Measurements from ENCODE around the gene SF3B1. TPM values are rescaled to one million over a fixed set of nuclear protein-coding genes. Genes with fewer than 3 reads are reported as not detected.

The SF3B1 gene
- total and polyA plus RNA-seq, 2 of the 13 experiments (the other 11 are each of a cell fraction or from before 2014, with no cell fraction given), result 387 to 750 TPM

- peak; percentile 76; the same call in 1 of the 2 replicates for TF ChIP-seq MAZ (IDR thresholded peaks at IDR 0.05; ENCODE audit: borderline replicate concordance, low read depth, low read length)
- peak; percentile 67; the same call in 1 of the 2 replicates for TF ChIP-seq MAZ (CRISPR knock-in tag; IDR thresholded peaks at IDR 0.05; ENCODE audit: low read depth)
- TF ChIP-seq BRF2 (CRISPR knock-in tag; IDR thresholded peaks at IDR 0.05), result peak; percentile 51; the same call in 1 of the 2 replicates
- TF ChIP-seq IKZF1 (IDR thresholded peaks at IDR 0.05), result no peak
- TF ChIP-seq GTF3A (CRISPR knock-in tag; conservative IDR thresholded peaks at IDR 0.05), result 0 out of 2 replicates have a peak, but pooled peaks have one; percentile 38
- peak; percentile 85 for TF ChIP-seq ZNF446 (CRISPR knock-in tag; IDR thresholded peaks at IDR 0.05)
- TF ChIP-seq RERE (CRISPR knock-in tag; IDR thresholded peaks at IDR 0.05; ENCODE audit: low read depth), result no peak
- no peak for TF ChIP-seq ZNF326 (CRISPR knock-in tag; IDR thresholded peaks at IDR 0.05; ENCODE audit: borderline replicate concordance)
- TF ChIP-seq ZNF878 (CRISPR knock-in tag; IDR thresholded peaks at IDR 0.05), result no peak; the same call in 1 of the 2 replicates
- no peak for TF ChIP-seq RBM22 (optimal IDR thresholded peaks at IDR 0.05; ENCODE audit: low read length)
- TF ChIP-seq BORCS8-MEF2B (CRISPR knock-in tag; IDR thresholded peaks at IDR 0.05), result peak; percentile 73
- no peak for TF ChIP-seq TCF12 (IDR thresholded peaks at IDR 0.05)
- peak; percentile 51; the same call in 1 of the 2 replicates for TF ChIP-seq TCF12 (CRISPR knock-in tag; IDR thresholded peaks at IDR 0.05)
- TF ChIP-seq, protein P1, sequence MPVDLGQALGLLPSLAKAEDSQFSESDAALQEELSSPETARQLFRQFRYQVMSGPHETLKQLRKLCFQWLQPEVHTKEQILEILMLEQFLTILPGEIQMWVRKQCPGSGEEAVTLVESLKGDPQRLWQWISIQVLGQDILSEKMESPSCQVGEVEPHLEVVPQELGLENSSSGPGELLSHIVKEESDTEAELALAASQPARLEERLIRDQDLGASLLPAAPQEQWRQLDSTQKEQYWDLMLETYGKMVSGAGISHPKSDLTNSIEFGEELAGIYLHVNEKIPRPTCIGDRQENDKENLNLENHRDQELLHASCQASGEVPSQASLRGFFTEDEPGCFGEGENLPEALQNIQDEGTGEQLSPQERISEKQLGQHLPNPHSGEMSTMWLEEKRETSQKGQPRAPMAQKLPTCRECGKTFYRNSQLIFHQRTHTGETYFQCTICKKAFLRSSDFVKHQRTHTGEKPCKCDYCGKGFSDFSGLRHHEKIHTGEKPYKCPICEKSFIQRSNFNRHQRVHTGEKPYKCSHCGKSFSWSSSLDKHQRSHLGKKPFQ (CRISPR knock-in tag; IDR thresholded peaks at IDR 0.05; ENCODE audit: insufficient replicate concordance), result peak; percentile 90
- no peak for TF ChIP-seq PLSCR1 (CRISPR knock-in tag; IDR thresholded peaks at IDR 0.05; ENCODE audit: borderline replicate concordance)
- peak; percentile 85; the same call in 1 of the 2 replicates for TF ChIP-seq ZNF543 (CRISPR knock-in tag; IDR thresholded peaks at IDR 0.05)
- peak; percentile 55; the same call in 1 of the 2 replicates for TF ChIP-seq ZBTB7B (CRISPR knock-in tag; IDR thresholded peaks at IDR 0.05)
- peak; percentile 91 for TF ChIP-seq ZNF563 (CRISPR knock-in tag; IDR thresholded peaks at IDR 0.05)
- TF ChIP-seq SRF (IDR thresholded peaks at IDR 0.05; ENCODE audit: low read depth, low read length), result peak; percentile 17; the same call in 1 of the 2 replicates
- TF ChIP-seq SIN3A (IDR thresholded peaks at IDR 0.05; ENCODE audit: borderline replicate concordance, low read depth, low read length), result peak; percentile 83
Observed at GRCh38 chr2:197434541-197435513, at the start of gene SF3B1 (continued).
